SU-DHL-6 (cell line): Measurements from ENCODE around the gene FOXN3.

Experiments used
- H2AFZ ChIP-seq: fragments of 200-600 bp; sonication (generic); 2 replicates; pipeline ENCODE4 v1.6.1; 2014; ENCODE audit warnings: low read depth, mild to moderate bottlenecking, moderate library complexity, mixed read lengths, antibody characterized with exemption, low read length; ENCODE audit not compliant: severe bottlenecking
- H3F3A ChIP-seq: fragments of 200-600 bp; shearing (Covaris generic); 2 replicates; pipeline ENCODE4 v1.6.0; 2016; ENCODE audit warnings: antibody characterized with exemption, mild to moderate bottlenecking; ENCODE audit not compliant: insufficient read depth
- H3K27ac ChIP-seq: fragments of 200-600 bp; sonication (generic); 2 replicates; pipeline ENCODE4 v1.5.1; 2016; ENCODE audit warnings: low read depth, mild to moderate bottlenecking, low read length, moderate library complexity, mixed read lengths
- H3K27me3 ChIP-seq: fragments of 200-600 bp; sonication (generic), shearing (Covaris generic); 2 replicates; pipeline ENCODE4 v1.6.0; 2014; ENCODE audit warnings: mild to moderate bottlenecking, low read length
- H3K36me3 ChIP-seq: fragments of 200-600 bp; sonication (generic); 2 replicates; pipeline ENCODE4 v1.6.1; 2014; ENCODE audit warnings: mild to moderate bottlenecking, low read length, mixed read lengths
- H3K4me2 ChIP-seq: fragments of 300-600, 200-600 bp; shearing (Covaris generic), sonication (generic); 2 replicates; pipeline ENCODE4 v1.6.0; 2014; ENCODE audit warnings: low read length, low read depth, mild to moderate bottlenecking; ENCODE audit not compliant: poor library complexity, severe bottlenecking
- H3K4me3 ChIP-seq: fragments of 200-600 bp; sonication (generic); 2 replicates; pipeline ENCODE4 v1.5.1; 2014; ENCODE audit warnings: antibody characterized with exemption, low read length, mild to moderate bottlenecking, mixed read lengths; ENCODE audit not compliant: insufficient read depth, poor library complexity, severe bottlenecking
- H3K79me2 ChIP-seq: fragments of 200-600 bp; sonication (generic); 2 replicates; pipeline ENCODE4 v1.6.1; 2014; ENCODE audit warnings: mild to moderate bottlenecking, low read length, moderate library complexity; ENCODE audit not compliant: insufficient read depth
- H3K9ac ChIP-seq: fragments of 200-600 bp; sonication (generic); 2 replicates; pipeline ENCODE4 v1.7.0; 2014; ENCODE audit warnings: mild to moderate bottlenecking, low read length
- H3K9me2 ChIP-seq: fragments of 200-600 bp; sonication (generic); replicated peaks from 2 replicates; pipeline ENCODE4 v1.6.1; 2014; ENCODE audit warnings: low read length; ENCODE audit not compliant: insufficient read depth
- H3K9me3 ChIP-seq: fragments of 200-600 bp; sonication (generic); 2 replicates; pipeline ENCODE4 v1.6.1; 2014; ENCODE audit warnings: low read length, mixed read lengths; ENCODE audit not compliant: insufficient read depth
- H4K20me1 ChIP-seq: fragments of 200-600 bp; sonication (generic); 2 replicates; pipeline ENCODE4 v1.6.1; 2014; ENCODE audit warnings: low read depth, mild to moderate bottlenecking, antibody characterized with exemption, low read length, moderate library complexity, mixed read lengths
- EZH2phosphoT487 ChIP-seq: fragments of 200-600 bp; sonication (generic), shearing (Covaris generic); conservative IDR thresholded peaks from 2 replicates; pipeline ENCODE4 v1.6.1; 2018; ENCODE audit warnings: mild to moderate bottlenecking, antibody characterized with exemption, low read length, moderate library complexity, mixed read lengths
- TF ChIP-seq, protein P1 (sequence below): fragments of 200-600 bp; sonication (generic); IDR thresholded peaks from one replicate; pipeline ENCODE4 v1.5.1; 2017; ENCODE audit warnings: antibody characterized with exemption, mild to moderate bottlenecking, low read length, moderate library complexity; ENCODE audit not compliant: insufficient read depth, poor library complexity, severe bottlenecking

The FOXN3 gene

DNA sequence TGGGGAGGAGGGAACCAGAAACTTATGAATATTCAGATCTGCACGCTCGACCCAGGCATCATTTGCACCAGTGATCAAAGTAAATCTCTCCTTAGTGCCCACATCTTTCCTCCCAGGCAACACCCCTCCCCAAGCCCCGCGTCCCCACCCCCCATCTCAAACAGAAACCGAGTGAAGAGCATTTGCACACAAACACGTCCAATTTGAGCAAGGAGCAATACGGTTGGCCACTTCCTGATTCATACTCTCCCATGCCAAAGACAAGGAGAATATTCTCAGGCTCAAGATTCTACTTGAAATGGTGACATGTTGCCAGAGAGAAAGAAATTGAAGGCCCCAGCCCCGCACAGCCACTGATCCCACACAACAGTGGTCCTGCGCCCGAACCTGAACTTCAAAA is 7.1 kb downstream of the FOXN3 start:
- Histone ChIP-seq H3K36me3 (peaks cover 9% of the 10 kb centered on the region), H3K27ac (no peak overlapping the region), H3K4me3 (no peak overlapping the region), H2AFZ (no peak overlapping the region), H3K9me2 (no peaks in the 10 kb centered on the region), H3K27me3 (no peaks in the 10 kb centered on the region), H3K4me2 (no peak overlapping the region), H3F3A (peaks cover 3% of the 10 kb centered on the region; the same call in 1 of the 2 replicates), H3K79me2 (peaks cover 97% of the 10 kb centered on the region), H3K9ac (no peak overlapping the region), H4K20me1 (no peaks in the 10 kb centered on the region), H3K9me3 (no peaks in the 10 kb centered on the region)
- TF ChIP-seq, protein P1, sequence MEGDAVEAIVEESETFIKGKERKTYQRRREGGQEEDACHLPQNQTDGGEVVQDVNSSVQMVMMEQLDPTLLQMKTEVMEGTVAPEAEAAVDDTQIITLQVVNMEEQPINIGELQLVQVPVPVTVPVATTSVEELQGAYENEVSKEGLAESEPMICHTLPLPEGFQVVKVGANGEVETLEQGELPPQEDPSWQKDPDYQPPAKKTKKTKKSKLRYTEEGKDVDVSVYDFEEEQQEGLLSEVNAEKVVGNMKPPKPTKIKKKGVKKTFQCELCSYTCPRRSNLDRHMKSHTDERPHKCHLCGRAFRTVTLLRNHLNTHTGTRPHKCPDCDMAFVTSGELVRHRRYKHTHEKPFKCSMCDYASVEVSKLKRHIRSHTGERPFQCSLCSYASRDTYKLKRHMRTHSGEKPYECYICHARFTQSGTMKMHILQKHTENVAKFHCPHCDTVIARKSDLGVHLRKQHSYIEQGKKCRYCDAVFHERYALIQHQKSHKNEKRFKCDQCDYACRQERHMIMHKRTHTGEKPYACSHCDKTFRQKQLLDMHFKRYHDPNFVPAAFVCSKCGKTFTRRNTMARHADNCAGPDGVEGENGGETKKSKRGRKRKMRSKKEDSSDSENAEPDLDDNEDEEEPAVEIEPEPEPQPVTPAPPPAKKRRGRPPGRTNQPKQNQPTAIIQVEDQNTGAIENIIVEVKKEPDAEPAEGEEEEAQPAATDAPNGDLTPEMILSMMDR, result no peak
- TF ChIP-seq EZH2phosphoT487, result no peak

DNA sequence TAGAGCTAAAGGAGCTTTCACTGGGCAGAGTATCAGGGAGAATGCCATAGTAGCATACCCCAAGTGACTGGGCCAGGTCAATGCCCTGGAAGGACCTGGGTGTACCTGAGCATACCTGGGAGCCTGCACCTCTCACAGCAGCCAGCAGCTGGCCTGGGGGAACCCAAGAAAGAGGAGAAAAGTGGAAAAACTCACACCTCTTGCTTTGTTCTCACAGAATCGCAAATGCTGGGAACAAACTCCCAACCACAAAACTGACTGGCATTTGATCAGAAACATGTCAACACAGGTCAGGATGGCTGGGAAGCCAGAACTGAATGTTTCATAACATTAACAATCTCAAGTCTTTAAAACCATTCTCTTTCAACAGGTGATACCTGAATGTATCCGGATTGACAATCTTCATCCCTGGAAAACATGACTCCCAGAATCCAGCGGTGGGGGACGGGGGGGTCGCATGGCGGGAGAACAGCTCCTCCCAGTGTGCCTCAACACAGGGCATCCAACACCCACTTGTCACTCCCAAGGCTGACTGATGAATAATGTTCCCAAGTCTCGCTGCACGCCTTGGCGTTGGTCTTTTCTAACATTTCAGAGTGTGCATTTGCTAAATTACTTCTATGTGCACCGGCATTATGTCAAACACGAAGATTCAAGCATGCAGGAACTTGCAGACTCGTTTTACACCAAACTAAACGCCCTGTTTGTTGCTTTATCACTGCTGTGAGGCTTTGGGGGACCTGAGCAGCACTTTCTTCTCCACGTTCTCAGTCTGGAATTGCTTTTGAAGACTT is 7.9 kb downstream of the FOXN3 start:
- H3K4me3 ChIP-seq, result no peak overlapping the region
- TF ChIP-seq EZH2phosphoT487, result no peak
- TF ChIP-seq, protein P1, result no peak
- no peaks in the 10 kb centered on the region for H3K27me3 ChIP-seq
- no peaks in the 10 kb centered on the region for H3K9me3 ChIP-seq
- no peaks in the 10 kb centered on the region for H3K9me2 ChIP-seq
- H3K4me2 ChIP-seq, result no peak overlapping the region
- no peak overlapping the region for H3K27ac ChIP-seq
- no peaks in the 10 kb centered on the region for H4K20me1 ChIP-seq
- H2AFZ ChIP-seq, result no peak overlapping the region
- H3K36me3 ChIP-seq, result peaks cover 9% of the 10 kb centered on the region
- H3K9ac ChIP-seq, result no peak overlapping the region
- H3K79me2 ChIP-seq, result peaks cover 97% of the 10 kb centered on the region
- peaks cover 3% of the 10 kb centered on the region; the same call in 1 of the 2 replicates for H3F3A ChIP-seq

DNA sequence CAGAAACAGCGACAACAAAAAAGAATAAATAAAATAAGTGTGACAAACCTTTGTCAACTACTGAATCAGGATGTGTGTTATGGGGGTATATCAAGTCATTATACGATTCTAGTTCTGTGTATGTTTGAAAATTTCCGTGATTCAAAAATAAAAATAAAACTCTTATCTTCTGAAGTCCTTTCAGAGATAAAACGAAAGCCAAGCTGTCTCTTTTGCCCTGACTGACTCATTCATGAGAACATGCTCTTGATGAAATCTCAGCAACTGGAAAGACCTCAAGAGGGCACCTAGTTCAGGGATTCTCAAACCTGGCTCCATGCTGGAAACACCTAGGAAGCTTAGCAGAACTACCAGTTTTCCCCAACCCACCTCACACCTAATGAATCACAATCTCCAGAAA is 9.2 kb downstream of the FOXN3 start:
- H3K4me3 ChIP-seq, result no peak overlapping the region
- no peak overlapping the region for H3K27ac ChIP-seq
- H3K4me2 ChIP-seq, result no peak overlapping the region
- H3K27me3 ChIP-seq, result no peaks in the 10 kb centered on the region
- TF ChIP-seq, protein P1, result no peak
- no peak for TF ChIP-seq EZH2phosphoT487
- H3K9ac ChIP-seq, result no peak overlapping the region
- H3K9me3 ChIP-seq, result no peaks in the 10 kb centered on the region
- peaks cover 10% of the 10 kb centered on the region for H3K36me3 ChIP-seq
- no peaks in the 10 kb centered on the region for H4K20me1 ChIP-seq
- peaks cover 3% of the 10 kb centered on the region; the same call in 1 of the 2 replicates for H3F3A ChIP-seq
- no peaks in the 10 kb centered on the region for H3K9me2 ChIP-seq
- peaks cover 98% of the 10 kb centered on the region for H3K79me2 ChIP-seq
- no peak overlapping the region for H2AFZ ChIP-seq
